K562 (cell line): ENCODE measurements around the gene TNFRSF13B. TPM values are rescaled to one million over a fixed set of nuclear protein-coding genes. Genes with fewer than 3 reads are reported as not detected.
A peak's percentile ranks its signal among the peaks of the same experiment; 100 is the strongest.

Experiments
- ATAC-seq: fragments of 200-7000 bp; cut with Tn5 transposase; 3 replicates; pipeline ENCODE4 v1.9.1; 2020; ENCODE audit warnings: moderate library complexity
- BruUV-seq: library from RNA; stranded (reverse); fragments of 400-500 nt; replicated peaks from 2 replicates; lab custom pipeline; 2021; lab: Mats Ljungman, UMichigan
- CTCF ChIA-PET: fragments of 300-600 bp; formaldehyde crosslinking; extraction: SDS; loops from one replicate; lab custom pipeline; 2021; ENCODE audit warnings: low intra/inter-chr PET ratio; lab: Yijun Ruan, JAX
- POLR2A ChIA-PET: fragments of 300-600, 350-650 bp; sonication (Branson Sonifier 250); formaldehyde crosslinking; extraction: SDS; loops from one replicate; lab custom pipeline; 2021; ENCODE audit warnings: antibody characterized with exemption, inconsistent platforms; lab: Yijun Ruan, JAX
- DNase-seq, 4 experiments: peaks; one replicate each; pipeline versions ENCODE4 v3.0.0 to v3.0.0-alpha.2; 2011 to 2018; ENCODE audit warnings: low spot score in 3 of 4, mixed read lengths in 3 of 4; ENCODE audit errors: extremely low read depth in 1 of 4
- FAIRE-seq: peaks from 2 replicates; lab custom pipeline; 2011; peaks lifted over from hg19 to GRCh38; lab: Jason Lieb, UNC
- H2AFZ ChIP-seq: 2 replicates; pipeline ENCODE4 v1.6.0; 2011; ENCODE audit warnings: low read depth, low read length, control low read depth, inconsistent platforms
- H3K27ac ChIP-seq: fragments of 200-600 bp; 3 replicates; pipeline ENCODE4 v1.8.0; 2011; ENCODE audit warnings: low read depth, mild to moderate bottlenecking, control low read depth, inconsistent platforms, low read length, moderate library complexity, mixed read lengths; ENCODE audit errors: extremely low read depth
- H3K27me3 ChIP-seq, 2 experiments: fragments of 300-600 bp in 1 of 2; 2 replicates in 1 of 2; 3 replicates in 1 of 2; pipeline versions ENCODE4 v1.6.0 to v1.8.0; 2011; ENCODE audit warnings: inconsistent platforms in 2 of 2, low read length in 2 of 2, mild to moderate bottlenecking in 1 of 2, mixed read lengths in 1 of 2, moderate library complexity in 1 of 2; ENCODE audit not compliant: control insufficient read depth in 2 of 2, insufficient read depth in 2 of 2
- H3K36me3 ChIP-seq: fragments of 300-600 bp; 3 replicates; pipeline ENCODE4 v1.8.0; 2011; ENCODE audit warnings: mild to moderate bottlenecking, low read length, inconsistent platforms; ENCODE audit not compliant: control insufficient read depth, insufficient read depth
- H3K4me1 ChIP-seq, 2 experiments: fragments of 200-600 bp in 1 of 2; replicated peaks in 1 of 2; 2 replicates in 1 of 2; 3 replicates in 1 of 2; pipeline versions ENCODE4 v1.5.1 to v1.8.0; 2011; ENCODE audit warnings: inconsistent platforms in 2 of 2, low read length in 2 of 2, mild to moderate bottlenecking in 1 of 2, mixed read lengths in 1 of 2, moderate library complexity in 1 of 2; ENCODE audit not compliant: control insufficient read depth in 2 of 2, insufficient read depth in 2 of 2
- H3K4me2 ChIP-seq: 2 replicates; pipeline ENCODE4 v1.6.1; 2011; ENCODE audit warnings: low read length, control low read depth, inconsistent platforms, mixed read lengths; ENCODE audit not compliant: insufficient read depth
- H3K4me3 ChIP-seq: fragments of 200-600 bp; sonication (generic), shearing (Covaris generic); 2 replicates; pipeline ENCODE4 v1.5.1; 2016; ENCODE audit warnings: control low read depth, inconsistent platforms
- H3K79me2 ChIP-seq: fragments of 200-600 bp; 3 replicates; pipeline ENCODE4 v1.8.0; 2011; ENCODE audit warnings: low read length, inconsistent platforms; ENCODE audit not compliant: control insufficient read depth, insufficient read depth
- H3K9ac ChIP-seq, 2 experiments: 2 replicates each; pipeline versions ENCODE4 v1.6.0 to v1.6.1; 2011; ENCODE audit warnings: low read depth in 2 of 2, low read length in 2 of 2, control low read depth in 1 of 2, inconsistent platforms in 1 of 2, mild to moderate bottlenecking in 1 of 2, mixed read lengths in 1 of 2; ENCODE audit not compliant: insufficient read depth in 1 of 2
- H3K9me1 ChIP-seq: one replicate; pipeline ENCODE4 v1.6.0; 2011; ENCODE audit warnings: inconsistent platforms, mild to moderate bottlenecking, low read length, moderate library complexity; ENCODE audit not compliant: control insufficient read depth, insufficient read depth
- H3K9me3 ChIP-seq: replicated peaks from 2 replicates; pipeline ENCODE4 v1.5.1; 2011; ENCODE audit warnings: low read depth, low read length, inconsistent platforms; ENCODE audit not compliant: control insufficient read depth, insufficient read depth
- H4K20me1 ChIP-seq: replicated peaks from 2 replicates; pipeline ENCODE4 v1.6.1; 2011; ENCODE audit warnings: low read length, inconsistent platforms, mixed read lengths; ENCODE audit not compliant: control insufficient read depth, insufficient read depth
- CEBPB ChIP-seq: fragments of 450-650 bp; IDR thresholded peaks from 2 replicates; pipeline ENCODE4 v1.6.1; 2016; ENCODE audit warnings: missing genetic modification characterization, missing compliant biosample characterization
- MTA1 ChIP-seq: fragments of 450-650 bp; IDR thresholded peaks from 2 replicates; pipeline ENCODE4 v1.6.1; 2017; ENCODE audit warnings: borderline replicate concordance
- NFATC3 ChIP-seq: fragments of 450-650 bp; IDR thresholded peaks from 2 replicates; pipeline ENCODE4 v1.6.1; 2017; ENCODE audit warnings: mild to moderate bottlenecking
- ZNF696 ChIP-seq: fragments of 250-450 bp; sonication (Bioruptor Pico); conservative IDR thresholded peaks from 2 replicates; pipeline ENCODE4 v1.4.0; 2020; ENCODE audit warnings: mild to moderate bottlenecking, moderate library complexity
- WGBS: fragments of 100-300 bp; shearing (Covaris generic); methylation state at CpG from one replicate; pipeline ENCODE4 v1.1.6; 2016; ENCODE audit warnings: low coverage, mixed read lengths; ENCODE audit not compliant: insufficient coverage; ENCODE audit errors: missing lambda C conversion rate; 5-methylcytosine and 5-hydroxymethylcytosine counted together
- in situ Hi-C: fragments of 300-500 bp; cut with MboI; formaldehyde crosslinking; loops from 4 replicates; pipeline ENCODE4 v1.15.0; 2018; ENCODE audit warnings: inconsistent platforms, mixed read lengths
- intact Hi-C: fragments of 100-400 bp; cut with micrococcal nuclease; formaldehyde crosslinking; loops from 2 replicates; pipeline ENCODE4 v1.14.2; 2022
- polyA plus RNA-seq, 8 experiments: library from polyadenylated mRNA; depleted of rRNA in 4 of 8; stranded (reverse) in 5 of 8; unstranded in 3 of 8; fragments of >200 nt; fragmentation: Nextera tagmentation in 2 of 8; fragmentation: Illumina TruSeq in 1 of 8; extraction: Ambion mirVana in 2 of 8; extraction: Trizol in 1 of 8; gene quantifications; 2 replicates each; pipeline versions ENCODE4 v1.2.1 to v1.2.3, GENCODE V29; 2011 to 2014; ENCODE audit warnings: inconsistent platforms in 1 of 8, missing spikeins in 1 of 8
- total RNA-seq, 7 experiments: library from RNA; depleted of rRNA in 6 of 7; stranded (reverse); fragments of >200 nt in 6 of 7; fragmentation: Illumina TruSeq in 2 of 7; extraction: Trizol in 2 of 7; gene quantifications; 2 replicates each; pipeline versions ENCODE4 v1.2.1 to v1.2.3, GENCODE V29; 2011 to 2021; ENCODE audit warnings: low replicate concordance in 1 of 7
- TF ChIP-seq, protein P1 (sequence below): fragments of 150-350 bp; conservative IDR thresholded peaks from 2 replicates; pipeline ENCODE4 v1.6.1; 2014; ENCODE audit warnings: low read length
- TF ChIP-seq, protein P2 (sequence below): sonication (generic); formaldehyde crosslinking; IDR thresholded peaks from 2 replicates; pipeline ENCODE4 v1.8.1; 2022; ENCODE audit warnings: missing genetic modification reagents
- TF ChIP-seq, protein P3 (sequence below), 3 experiments: IDR thresholded peaks in 2 of 3; conservative IDR thresholded peaks in 1 of 3; 2 replicates each; pipeline ENCODE4 v1.5.1; 2011 to 2012; ENCODE audit warnings: low read length in 3 of 3, mild to moderate bottlenecking in 3 of 3, control low read depth in 2 of 3, improper control_type of control experiment in 1 of 3, inconsistent platforms in 1 of 3, low read depth in 1 of 3, mixed read lengths in 1 of 3, moderate library complexity in 1 of 3; ENCODE audit not compliant: insufficient read depth in 2 of 3

Gene TNFRSF13B
- total and polyA plus RNA-seq, 9 of the 15 experiments (the other 6 are each of a cell fraction or from before 2014, with no cell fraction given), result not detected

DNA sequence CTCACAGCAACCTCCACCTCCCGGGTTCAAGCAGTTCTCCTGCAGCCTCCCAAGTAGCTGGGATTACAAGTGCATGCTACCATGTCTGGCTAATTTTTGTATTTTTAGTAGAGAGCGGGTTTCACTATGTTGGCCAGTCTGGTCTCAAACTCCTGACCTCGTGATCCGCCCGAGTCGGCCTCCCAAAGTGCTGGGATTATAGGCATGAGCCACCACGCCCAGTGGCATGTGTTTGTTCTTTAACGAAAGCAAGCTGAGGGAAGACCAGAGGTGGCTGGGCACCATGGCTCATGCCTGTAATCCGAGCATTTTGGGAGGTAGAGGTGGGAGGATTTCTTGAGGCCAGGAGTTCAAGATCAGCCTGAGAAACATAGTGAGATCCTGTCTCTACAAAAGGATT, 18.1 kb downstream of the TNFRSF13B start (continued):
- TF ChIP-seq, protein P1, sequence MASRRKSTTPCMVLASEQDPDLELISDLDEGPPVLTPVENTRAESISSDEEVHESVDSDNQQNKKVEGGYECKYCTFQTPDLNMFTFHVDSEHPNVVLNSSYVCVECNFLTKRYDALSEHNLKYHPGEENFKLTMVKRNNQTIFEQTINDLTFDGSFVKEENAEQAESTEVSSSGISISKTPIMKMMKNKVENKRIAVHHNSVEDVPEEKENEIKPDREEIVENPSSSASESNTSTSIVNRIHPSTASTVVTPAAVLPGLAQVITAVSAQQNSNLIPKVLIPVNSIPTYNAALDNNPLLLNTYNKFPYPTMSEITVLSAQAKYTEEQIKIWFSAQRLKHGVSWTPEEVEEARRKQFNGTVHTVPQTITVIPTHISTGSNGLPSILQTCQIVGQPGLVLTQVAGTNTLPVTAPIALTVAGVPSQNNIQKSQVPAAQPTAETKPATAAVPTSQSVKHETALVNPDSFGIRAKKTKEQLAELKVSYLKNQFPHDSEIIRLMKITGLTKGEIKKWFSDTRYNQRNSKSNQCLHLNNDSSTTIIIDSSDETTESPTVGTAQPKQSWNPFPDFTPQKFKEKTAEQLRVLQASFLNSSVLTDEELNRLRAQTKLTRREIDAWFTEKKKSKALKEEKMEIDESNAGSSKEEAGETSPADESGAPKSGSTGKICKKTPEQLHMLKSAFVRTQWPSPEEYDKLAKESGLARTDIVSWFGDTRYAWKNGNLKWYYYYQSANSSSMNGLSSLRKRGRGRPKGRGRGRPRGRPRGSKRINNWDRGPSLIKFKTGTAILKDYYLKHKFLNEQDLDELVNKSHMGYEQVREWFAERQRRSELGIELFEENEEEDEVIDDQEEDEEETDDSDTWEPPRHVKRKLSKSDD, result no peak
- TF ChIP-seq MTA1, result no peak
- TF ChIP-seq, protein P2, sequence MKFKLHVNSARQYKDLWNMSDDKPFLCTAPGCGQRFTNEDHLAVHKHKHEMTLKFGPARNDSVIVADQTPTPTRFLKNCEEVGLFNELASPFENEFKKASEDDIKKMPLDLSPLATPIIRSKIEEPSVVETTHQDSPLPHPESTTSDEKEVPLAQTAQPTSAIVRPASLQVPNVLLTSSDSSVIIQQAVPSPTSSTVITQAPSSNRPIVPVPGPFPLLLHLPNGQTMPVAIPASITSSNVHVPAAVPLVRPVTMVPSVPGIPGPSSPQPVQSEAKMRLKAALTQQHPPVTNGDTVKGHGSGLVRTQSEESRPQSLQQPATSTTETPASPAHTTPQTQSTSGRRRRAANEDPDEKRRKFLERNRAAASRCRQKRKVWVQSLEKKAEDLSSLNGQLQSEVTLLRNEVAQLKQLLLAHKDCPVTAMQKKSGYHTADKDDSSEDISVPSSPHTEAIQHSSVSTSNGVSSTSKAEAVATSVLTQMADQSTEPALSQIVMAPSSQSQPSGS, result no peak
- TF ChIP-seq NFATC3, result no peak
- no peak for TF ChIP-seq CEBPB (tag)

GRCh38 chr17:16953347-16953746, 18.6 kb downstream of the TNFRSF13B start:
- Histone ChIP-seq H3K27ac (no peak overlapping the region), H3K4me1 (no peaks in the 10 kb centered on the region), H4K20me1 (no peaks in the 10 kb centered on the region), H3K4me3 (no peak overlapping the region), H3K9ac (no peak overlapping the region), H3K9me1 (no peaks in the 10 kb centered on the region), H3K9me3 (no peaks in the 10 kb centered on the region), H3K79me2 (no peaks in the 10 kb centered on the region), H3K36me3 (no peaks in the 10 kb centered on the region), H3K4me2 (no peak overlapping the region), H2AFZ (no peak overlapping the region), H3K27me3 (peaks cover 4 to 32% of the 10 kb centered on the region in 2 experiments; a peak in 4 of 5 replicates)
- CTCF ChIA-PET, result no interaction called here
- in situ Hi-C loops (no loop called here), intact Hi-C loops (no loop called here)
- TF ChIP-seq ZNF696 (CRISPR knock-in tag), result no peak
- TF ChIP-seq, protein P3, sequence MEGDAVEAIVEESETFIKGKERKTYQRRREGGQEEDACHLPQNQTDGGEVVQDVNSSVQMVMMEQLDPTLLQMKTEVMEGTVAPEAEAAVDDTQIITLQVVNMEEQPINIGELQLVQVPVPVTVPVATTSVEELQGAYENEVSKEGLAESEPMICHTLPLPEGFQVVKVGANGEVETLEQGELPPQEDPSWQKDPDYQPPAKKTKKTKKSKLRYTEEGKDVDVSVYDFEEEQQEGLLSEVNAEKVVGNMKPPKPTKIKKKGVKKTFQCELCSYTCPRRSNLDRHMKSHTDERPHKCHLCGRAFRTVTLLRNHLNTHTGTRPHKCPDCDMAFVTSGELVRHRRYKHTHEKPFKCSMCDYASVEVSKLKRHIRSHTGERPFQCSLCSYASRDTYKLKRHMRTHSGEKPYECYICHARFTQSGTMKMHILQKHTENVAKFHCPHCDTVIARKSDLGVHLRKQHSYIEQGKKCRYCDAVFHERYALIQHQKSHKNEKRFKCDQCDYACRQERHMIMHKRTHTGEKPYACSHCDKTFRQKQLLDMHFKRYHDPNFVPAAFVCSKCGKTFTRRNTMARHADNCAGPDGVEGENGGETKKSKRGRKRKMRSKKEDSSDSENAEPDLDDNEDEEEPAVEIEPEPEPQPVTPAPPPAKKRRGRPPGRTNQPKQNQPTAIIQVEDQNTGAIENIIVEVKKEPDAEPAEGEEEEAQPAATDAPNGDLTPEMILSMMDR (IDR thresholded peaks at IDR 0.05 in 2 of 3, conservative IDR thresholded peaks at IDR 0.05 in 1 of 3; ENCODE audit: insufficient read depth in 2 of 3, low read depth in 1 of 3, low read length in 3 of 3), result peak in 1 of 3 experiments; percentile 46; a peak in 1 of 6 replicates
- BruUV-seq, result no TSS peak
- POLR2A ChIA-PET, result no interaction called here
- ATAC-seq, result no peak
- DNase-seq, result no peak
- FAIRE-seq, result no peak
- 0% methylated on average over 3 of the region's 3 CpGs for WGBS
